HL-60 (cell line): ENCODE data around the gene LAMA2.

Experiments used
- DNase-seq, 2 experiments: peaks; one replicate each; pipeline ENCODE4 v3.0.0-alpha.2; 2010 to 2020; ENCODE audit warnings: low read depth in 1 of 2, low spot score in 1 of 2
- H3K27ac ChIP-seq: fragments of 250-450 bp; sonication (Bioruptor Pico); replicated peaks from 2 replicates; pipeline ENCODE4 v1.5.1; 2020; ENCODE audit warnings: mild to moderate bottlenecking, moderate library complexity
- H3K27me3 ChIP-seq: fragments of 250-450 bp; sonication (Bioruptor Pico); 2 replicates; pipeline ENCODE4 v1.5.1; 2021; ENCODE audit warnings: mild to moderate bottlenecking, moderate library complexity; ENCODE audit not compliant: insufficient read depth, poor library complexity, severe bottlenecking
- H3K4me3 ChIP-seq: replicated peaks from 2 replicates; pipeline ENCODE4 v1.5.1; 2011; ENCODE audit warnings: mild to moderate bottlenecking, control low read depth, low read length; ENCODE audit not compliant: insufficient read depth
- GABPA ChIP-seq: IDR thresholded peaks from 2 replicates; pipeline ENCODE4 v1.6.1; 2012; ENCODE audit warnings: low read depth
- POLR2AphosphoS5 ChIP-seq: IDR thresholded peaks from 2 replicates; pipeline ENCODE4 v1.6.1; 2012; ENCODE audit warnings: low read depth
- SPI1 ChIP-seq: IDR thresholded peaks from 2 replicates; pipeline ENCODE4 v1.6.1; 2012; ENCODE audit warnings: low read depth, mild to moderate bottlenecking, borderline replicate concordance
- TF ChIP-seq, protein P1 (sequence below): IDR thresholded peaks from 2 replicates; pipeline ENCODE4 v1.6.1; 2012; ENCODE audit warnings: low read depth; ENCODE audit not compliant: insufficient replicate concordance
- TF ChIP-seq, protein P2 (sequence below): IDR thresholded peaks from one replicate; pipeline ENCODE4 v1.5.1; 2011; ENCODE audit warnings: low read length, control low read depth, inconsistent platforms; ENCODE audit not compliant: insufficient read depth

LAMA2 gene

DNA sequence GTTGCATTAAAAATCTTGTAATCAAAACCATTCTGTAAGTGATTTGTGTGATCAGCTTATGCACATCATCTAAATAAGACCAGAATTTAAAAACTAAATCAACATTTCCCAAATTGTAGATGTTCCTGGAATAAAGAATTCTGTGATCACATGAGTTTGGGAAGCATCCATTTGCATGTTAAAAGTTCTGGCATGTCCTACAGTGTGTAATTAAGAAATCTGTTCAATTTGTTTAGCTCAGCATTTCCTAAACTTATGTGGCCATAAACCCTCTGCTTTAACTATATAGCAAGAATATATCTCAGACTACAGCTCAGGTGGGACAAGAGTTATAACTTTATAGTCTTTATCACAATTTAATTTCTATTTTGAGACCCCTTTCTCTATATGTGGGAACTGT lies 399.1 kb downstream of the LAMA2 start:
- no peak overlapping the region for H3K27ac ChIP-seq
- TF ChIP-seq POLR2AphosphoS5 = no peak
- no peak for TF ChIP-seq SPI1
- TF ChIP-seq GABPA = no peak
- TF ChIP-seq, protein P1, sequence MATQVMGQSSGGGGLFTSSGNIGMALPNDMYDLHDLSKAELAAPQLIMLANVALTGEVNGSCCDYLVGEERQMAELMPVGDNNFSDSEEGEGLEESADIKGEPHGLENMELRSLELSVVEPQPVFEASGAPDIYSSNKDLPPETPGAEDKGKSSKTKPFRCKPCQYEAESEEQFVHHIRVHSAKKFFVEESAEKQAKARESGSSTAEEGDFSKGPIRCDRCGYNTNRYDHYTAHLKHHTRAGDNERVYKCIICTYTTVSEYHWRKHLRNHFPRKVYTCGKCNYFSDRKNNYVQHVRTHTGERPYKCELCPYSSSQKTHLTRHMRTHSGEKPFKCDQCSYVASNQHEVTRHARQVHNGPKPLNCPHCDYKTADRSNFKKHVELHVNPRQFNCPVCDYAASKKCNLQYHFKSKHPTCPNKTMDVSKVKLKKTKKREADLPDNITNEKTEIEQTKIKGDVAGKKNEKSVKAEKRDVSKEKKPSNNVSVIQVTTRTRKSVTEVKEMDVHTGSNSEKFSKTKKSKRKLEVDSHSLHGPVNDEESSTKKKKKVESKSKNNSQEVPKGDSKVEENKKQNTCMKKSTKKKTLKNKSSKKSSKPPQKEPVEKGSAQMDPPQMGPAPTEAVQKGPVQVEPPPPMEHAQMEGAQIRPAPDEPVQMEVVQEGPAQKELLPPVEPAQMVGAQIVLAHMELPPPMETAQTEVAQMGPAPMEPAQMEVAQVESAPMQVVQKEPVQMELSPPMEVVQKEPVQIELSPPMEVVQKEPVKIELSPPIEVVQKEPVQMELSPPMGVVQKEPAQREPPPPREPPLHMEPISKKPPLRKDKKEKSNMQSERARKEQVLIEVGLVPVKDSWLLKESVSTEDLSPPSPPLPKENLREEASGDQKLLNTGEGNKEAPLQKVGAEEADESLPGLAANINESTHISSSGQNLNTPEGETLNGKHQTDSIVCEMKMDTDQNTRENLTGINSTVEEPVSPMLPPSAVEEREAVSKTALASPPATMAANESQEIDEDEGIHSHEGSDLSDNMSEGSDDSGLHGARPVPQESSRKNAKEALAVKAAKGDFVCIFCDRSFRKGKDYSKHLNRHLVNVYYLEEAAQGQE = no peak
- TF ChIP-seq, protein P2, sequence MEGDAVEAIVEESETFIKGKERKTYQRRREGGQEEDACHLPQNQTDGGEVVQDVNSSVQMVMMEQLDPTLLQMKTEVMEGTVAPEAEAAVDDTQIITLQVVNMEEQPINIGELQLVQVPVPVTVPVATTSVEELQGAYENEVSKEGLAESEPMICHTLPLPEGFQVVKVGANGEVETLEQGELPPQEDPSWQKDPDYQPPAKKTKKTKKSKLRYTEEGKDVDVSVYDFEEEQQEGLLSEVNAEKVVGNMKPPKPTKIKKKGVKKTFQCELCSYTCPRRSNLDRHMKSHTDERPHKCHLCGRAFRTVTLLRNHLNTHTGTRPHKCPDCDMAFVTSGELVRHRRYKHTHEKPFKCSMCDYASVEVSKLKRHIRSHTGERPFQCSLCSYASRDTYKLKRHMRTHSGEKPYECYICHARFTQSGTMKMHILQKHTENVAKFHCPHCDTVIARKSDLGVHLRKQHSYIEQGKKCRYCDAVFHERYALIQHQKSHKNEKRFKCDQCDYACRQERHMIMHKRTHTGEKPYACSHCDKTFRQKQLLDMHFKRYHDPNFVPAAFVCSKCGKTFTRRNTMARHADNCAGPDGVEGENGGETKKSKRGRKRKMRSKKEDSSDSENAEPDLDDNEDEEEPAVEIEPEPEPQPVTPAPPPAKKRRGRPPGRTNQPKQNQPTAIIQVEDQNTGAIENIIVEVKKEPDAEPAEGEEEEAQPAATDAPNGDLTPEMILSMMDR = no peak
- DNase-seq = no peak
- no peak overlapping the region for H3K4me3 ChIP-seq
- H3K27me3 ChIP-seq = no peaks in the 10 kb centered on the region

DNA sequence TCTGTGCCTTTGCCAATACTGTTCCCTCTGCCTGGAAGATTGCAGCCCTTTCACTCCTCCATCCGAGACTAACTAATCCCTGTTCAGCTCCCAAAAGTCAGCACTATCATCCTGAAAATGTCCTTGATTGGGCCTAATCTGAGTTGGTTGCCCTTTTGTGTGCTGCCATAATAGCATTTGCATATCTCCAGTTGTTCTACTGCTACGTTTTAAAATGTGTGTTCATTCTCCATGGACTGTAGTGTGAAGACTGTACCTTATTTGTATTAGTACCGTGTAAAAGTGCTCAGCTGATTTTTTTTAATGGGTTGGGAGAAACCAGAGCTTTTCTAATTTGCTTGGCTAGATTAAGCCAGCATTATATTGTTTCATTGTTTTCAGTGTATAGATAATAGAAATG lies 401.3 kb downstream of the LAMA2 start:
- Histone ChIP-seq H3K4me3 (no peak overlapping the region), H3K27me3 (no peaks in the 10 kb centered on the region), H3K27ac (no peak overlapping the region)
- TF ChIP-seq, protein P2 = no peak
- no peak for DNase-seq

DNA sequence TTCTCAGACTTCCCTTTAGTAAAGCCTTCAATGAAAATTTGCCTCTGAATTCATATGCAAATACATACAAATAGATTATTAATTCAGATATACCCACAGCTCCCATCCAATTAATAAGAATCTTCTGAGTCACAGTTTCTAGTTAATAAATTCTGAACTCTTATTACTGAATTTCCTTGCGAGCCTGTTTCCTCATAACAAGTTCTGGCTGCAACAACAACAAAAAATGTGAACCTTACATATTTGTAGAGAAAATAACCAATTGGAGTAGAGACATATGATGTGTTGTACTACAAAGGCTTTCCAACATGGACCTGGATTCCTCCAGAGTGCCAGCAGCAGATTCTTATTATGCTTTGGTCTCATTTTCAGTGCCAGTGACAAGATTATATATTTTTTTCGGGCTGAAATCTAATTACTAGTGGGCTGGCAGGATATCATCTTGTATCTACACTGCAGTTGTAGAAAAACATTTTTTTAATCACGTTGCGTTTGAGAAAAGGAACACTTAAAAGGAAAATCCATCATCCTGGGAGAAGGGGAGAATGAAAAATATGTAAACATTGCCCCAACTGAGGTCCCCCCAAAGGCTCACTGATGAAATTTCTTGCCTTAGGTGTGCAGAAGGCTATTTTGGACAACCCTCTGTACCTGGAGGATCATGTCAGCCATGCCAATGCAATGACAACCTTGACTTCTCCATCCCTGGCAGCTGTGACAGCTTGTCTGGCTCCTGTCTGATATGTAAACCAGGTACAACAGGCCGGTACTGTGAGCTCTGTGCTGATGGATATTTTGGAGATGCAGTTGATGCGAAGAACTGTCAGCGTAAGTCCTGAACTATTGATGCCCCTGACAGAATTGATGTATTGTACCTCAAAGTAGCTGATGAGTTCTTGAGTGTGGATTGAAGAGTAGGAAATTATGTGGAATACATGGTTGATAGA lies 404.6 kb downstream of the LAMA2 start:
- TF ChIP-seq, protein P1 = no peak
- TF ChIP-seq GABPA (no peak), SPI1 (no peak), POLR2AphosphoS5 (no peak)
- TF ChIP-seq, protein P2 = no peak
- DNase-seq = no peak

DNA sequence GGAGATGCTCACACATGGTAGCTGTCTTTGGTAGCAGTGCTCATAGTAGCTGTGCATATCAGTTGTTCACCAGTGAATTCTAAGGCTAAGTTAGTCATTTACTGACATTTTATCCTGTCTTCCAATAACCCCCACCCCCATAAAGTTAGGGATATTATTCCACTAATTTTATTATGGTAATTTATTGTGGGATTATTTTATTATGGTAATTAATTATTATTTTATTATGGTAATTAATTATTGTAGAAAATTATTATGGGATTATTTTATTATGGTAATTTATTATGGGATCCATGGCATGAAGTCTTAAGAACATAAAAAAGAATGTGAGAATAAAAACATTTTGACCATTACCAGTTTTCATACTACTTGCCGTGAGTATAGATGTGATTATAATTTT lies 406.5 kb downstream of the LAMA2 start:
- no peak for DNase-seq
- TF ChIP-seq SPI1 = no peak
- no peak for TF ChIP-seq GABPA
- TF ChIP-seq POLR2AphosphoS5 = no peak
- TF ChIP-seq, protein P2 = no peak
- TF ChIP-seq, protein P1 = no peak
- Histone ChIP-seq H3K27ac (no peak overlapping the region), H3K4me3 (no peak overlapping the region), H3K27me3 (no peaks in the 10 kb centered on the region)

More for the DNA sequence above, 404.6 kb downstream of the LAMA2 start:
- Histone ChIP-seq H3K27me3 (no peaks in the 10 kb centered on the region), H3K27ac (no peak overlapping the region), H3K4me3 (no peak overlapping the region)
